ENCODE data around the gene STAP2.

The STAP2 gene

GRCh38 chr19:4375164-4376027 lies 36.8 kb upstream of the STAP2 start:
- peaks cover 3% of the 10 kb centered on the region for H3K36me3 ChIP-seq (ENCODE audit: control insufficient read depth, insufficient read depth, low read length, severe bottlenecking)
- H3K4me3 ChIP-seq (ENCODE audit: low read length), result peak overlapping the region; percentile 55
- no peaks in the 10 kb centered on the region for H3K27me3 ChIP-seq (replicated peaks; ENCODE audit: control insufficient read depth, insufficient read depth, low read length)
- H3K9ac ChIP-seq (ENCODE audit: low read length), result peak overlapping the region; percentile 86
- peaks cover 72% of the 10 kb centered on the region for H3K4me1 ChIP-seq (ENCODE audit: control insufficient read depth, insufficient read depth, low read length)
- no peaks in the 10 kb centered on the region for H3K9me3 ChIP-seq (ENCODE audit: control insufficient read depth, low read length)
- peak; percentile 74 for DNase-seq (ENCODE audit: low read depth)

GRCh38 chr19:4374498-4375163 lies 36.0 kb upstream of the STAP2 start:
- Histone ChIP-seq H3K4me1 (ENCODE audit: control insufficient read depth, insufficient read depth, low read length) (peaks cover 76% of the 10 kb centered on the region), H3K27me3 (replicated peaks; ENCODE audit: control insufficient read depth, insufficient read depth, low read length) (no peaks in the 10 kb centered on the region), H3K9ac (ENCODE audit: low read length) (peak overlapping the region; percentile 86), H3K9me3 (ENCODE audit: control insufficient read depth, low read length) (no peaks in the 10 kb centered on the region), H3K4me3 (ENCODE audit: low read length) (peak overlapping the region; percentile 55), H3K36me3 (ENCODE audit: control insufficient read depth, insufficient read depth, low read length, severe bottlenecking) (peaks cover 3% of the 10 kb centered on the region)
- peak; percentile 87 for DNase-seq (ENCODE audit: low read depth)

DNA sequence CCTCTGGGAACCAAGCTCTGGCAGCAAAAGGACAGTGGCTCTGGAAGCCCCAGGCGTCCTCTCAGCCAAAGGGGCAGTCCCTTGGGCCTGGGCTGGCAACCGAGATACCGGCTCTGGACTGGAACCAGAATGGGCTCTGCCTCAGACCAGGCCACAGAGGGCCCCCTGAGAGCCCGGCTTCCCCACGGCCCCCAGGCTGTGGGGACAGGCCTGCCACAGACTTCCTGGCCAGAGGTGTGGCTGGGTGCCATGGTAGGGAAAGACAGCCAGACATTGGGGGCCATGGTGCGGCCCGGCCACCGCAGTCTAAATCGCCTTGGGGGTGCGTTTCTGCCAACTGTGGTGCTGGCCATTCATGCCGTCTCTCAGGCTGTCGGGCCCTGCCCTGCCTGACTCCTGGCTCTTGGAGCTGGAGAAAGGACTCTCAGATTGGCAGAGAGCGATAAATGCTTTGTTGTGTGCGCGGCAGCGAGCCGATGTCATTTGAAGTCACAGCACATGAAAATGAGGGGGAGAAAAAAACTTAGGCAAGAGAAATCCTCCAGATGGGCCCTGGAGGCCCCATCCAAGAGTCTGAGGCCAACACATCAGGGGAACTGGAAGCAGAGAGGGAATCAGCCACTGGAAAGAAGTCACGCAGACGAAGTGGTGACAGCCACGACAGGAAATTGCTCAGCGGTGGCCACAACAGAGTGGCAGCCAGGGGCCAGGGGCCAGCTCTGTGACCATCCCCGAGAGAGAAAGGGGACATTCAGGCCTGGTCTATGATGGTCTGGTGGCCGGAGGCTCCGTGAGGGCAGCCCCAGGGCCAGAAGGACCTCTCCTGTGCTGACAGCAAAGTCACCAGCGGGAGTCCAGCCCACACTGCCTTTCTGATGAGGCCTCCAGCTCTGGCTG lies 35.2 kb upstream of the STAP2 start:
- peak; percentile 55 for DNase-seq (ENCODE audit: low read depth)
- peak overlapping the region; percentile 86 for H3K9ac ChIP-seq (ENCODE audit: low read length)
- H3K36me3 ChIP-seq (ENCODE audit: control insufficient read depth, insufficient read depth, low read length, severe bottlenecking), result peaks cover 3% of the 10 kb centered on the region
- peak overlapping the region; percentile 51 for H3K4me3 ChIP-seq (ENCODE audit: low read length)
- peaks cover 80% of the 10 kb centered on the region for H3K4me1 ChIP-seq (ENCODE audit: control insufficient read depth, insufficient read depth, low read length)
- no peaks in the 10 kb centered on the region for H3K27me3 ChIP-seq (replicated peaks; ENCODE audit: control insufficient read depth, insufficient read depth, low read length)
- no peaks in the 10 kb centered on the region for H3K9me3 ChIP-seq (ENCODE audit: control insufficient read depth, low read length)

GRCh38 chr19:4373013-4373367 lies 34.4 kb upstream of the STAP2 start:
- peak overlapping the region; percentile 86 for H3K9ac ChIP-seq (ENCODE audit: low read length)
- no peaks in the 10 kb centered on the region for H3K27me3 ChIP-seq (replicated peaks; ENCODE audit: control insufficient read depth, insufficient read depth, low read length)
- peaks cover 88% of the 10 kb centered on the region for H3K4me1 ChIP-seq (ENCODE audit: control insufficient read depth, insufficient read depth, low read length)

GRCh38 chr19:4372165-4373012 lies 33.8 kb upstream of the STAP2 start:
- peak overlapping the region; percentile 86 for H3K9ac ChIP-seq (ENCODE audit: low read length)
- no peaks in the 10 kb centered on the region for H3K9me3 ChIP-seq (ENCODE audit: control insufficient read depth, low read length)
- H3K36me3 ChIP-seq (ENCODE audit: control insufficient read depth, insufficient read depth, low read length, severe bottlenecking), result peaks cover 3% of the 10 kb centered on the region
- DNase-seq (ENCODE audit: low read depth), result no peak
- H3K4me3 ChIP-seq (ENCODE audit: low read length), result no peak overlapping the region
- no peaks in the 10 kb centered on the region for H3K27me3 ChIP-seq (replicated peaks; ENCODE audit: control insufficient read depth, insufficient read depth, low read length)
- peaks cover 94% of the 10 kb centered on the region for H3K4me1 ChIP-seq (ENCODE audit: control insufficient read depth, insufficient read depth, low read length)

More at GRCh38 chr19:4373013-4373367, 34.4 kb upstream of the STAP2 start:
- Histone ChIP-seq H3K36me3 (ENCODE audit: control insufficient read depth, insufficient read depth, low read length, severe bottlenecking) (peaks cover 3% of the 10 kb centered on the region), H3K4me3 (ENCODE audit: low read length) (no peak overlapping the region), H3K9me3 (ENCODE audit: control insufficient read depth, low read length) (no peaks in the 10 kb centered on the region)
- no peak for DNase-seq (ENCODE audit: low read depth)

DNA sequence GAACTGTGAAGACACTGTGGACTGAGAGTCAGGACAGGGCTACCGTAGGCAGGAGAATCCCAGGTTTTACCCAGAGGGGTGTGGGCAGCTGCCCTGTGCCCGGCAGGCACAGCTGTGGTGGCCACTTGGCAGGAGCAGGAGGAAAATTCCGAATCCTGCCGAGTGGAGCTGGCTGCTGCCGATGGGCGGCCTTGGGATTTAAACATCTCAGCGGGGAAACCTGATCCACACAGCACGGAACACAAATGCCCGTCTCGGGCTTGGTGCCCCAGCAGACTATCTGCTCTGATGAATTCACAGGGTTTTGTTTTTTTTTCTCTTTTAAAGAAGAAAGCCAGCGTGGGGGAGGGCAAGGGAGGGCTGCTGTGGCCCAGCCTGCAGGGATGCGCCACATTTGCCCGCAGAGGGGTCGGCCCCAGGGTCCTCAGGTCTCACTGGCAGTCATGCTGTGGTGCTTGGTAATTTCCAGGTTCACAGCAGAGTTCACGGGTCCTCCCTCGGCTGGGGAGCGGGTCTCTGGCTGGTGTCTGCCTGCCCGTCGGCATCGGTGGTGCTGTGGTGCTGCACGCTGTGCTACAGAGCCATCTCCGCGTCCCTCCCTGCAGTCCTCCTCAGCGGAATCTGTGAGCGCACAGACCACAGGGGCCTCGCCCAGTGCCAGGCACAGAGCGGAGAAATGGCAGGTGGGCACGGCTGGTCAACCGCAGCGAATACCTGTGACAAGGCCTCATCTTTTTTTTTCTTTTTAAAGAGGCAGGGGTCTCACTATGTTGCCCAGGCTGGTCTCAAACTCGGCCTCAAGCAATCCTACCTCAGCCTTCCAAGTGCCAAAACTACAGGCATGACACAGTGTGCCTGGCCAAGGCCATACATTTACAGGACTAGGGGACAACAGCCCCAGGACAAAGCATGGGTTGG lies 32.9 kb upstream of the STAP2 start:
- H3K4me1 ChIP-seq (ENCODE audit: control insufficient read depth, insufficient read depth, low read length), result peaks cover 88% of the 10 kb centered on the region
- H3K36me3 ChIP-seq (ENCODE audit: control insufficient read depth, insufficient read depth, low read length, severe bottlenecking), result peaks cover 6% of the 10 kb centered on the region
- no peaks in the 10 kb centered on the region for H3K27me3 ChIP-seq (replicated peaks; ENCODE audit: control insufficient read depth, insufficient read depth, low read length)
- H3K9me3 ChIP-seq (ENCODE audit: control insufficient read depth, low read length), result no peaks in the 10 kb centered on the region
- H3K9ac ChIP-seq (ENCODE audit: low read length), result peak overlapping the region; percentile 73
- DNase-seq (ENCODE audit: low read depth), result peak; percentile 81
- H3K4me3 ChIP-seq (ENCODE audit: low read length), result no peak overlapping the region

GRCh38 chr19:4370418-4371041 lies 31.9 kb upstream of the STAP2 start:
- DNase-seq (ENCODE audit: low read depth), result no peak
- H3K9me3 ChIP-seq (ENCODE audit: control insufficient read depth, low read length), result no peaks in the 10 kb centered on the region

DNA sequence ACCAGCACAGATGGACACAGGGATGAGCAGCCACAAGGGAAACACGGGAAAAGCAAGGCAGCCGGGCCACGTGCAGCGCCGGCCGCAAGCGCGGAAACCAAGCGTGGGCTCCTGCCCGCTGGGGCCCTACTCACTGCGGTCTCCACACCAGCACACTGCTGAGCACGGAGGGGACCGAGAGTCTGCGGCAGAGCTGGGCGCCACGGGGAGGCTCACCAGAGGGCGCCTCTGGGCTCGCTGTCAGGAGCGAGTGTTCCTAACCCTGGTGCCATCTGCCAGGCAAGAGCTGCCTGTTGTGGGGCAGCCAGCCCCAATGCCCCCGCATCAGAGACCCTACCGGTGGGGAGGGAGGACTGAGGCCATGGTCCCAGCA lies 31.2 kb upstream of the STAP2 start:
- no peaks in the 10 kb centered on the region for H3K9me3 ChIP-seq (ENCODE audit: control insufficient read depth, low read length)
- H3K27me3 ChIP-seq (replicated peaks; ENCODE audit: control insufficient read depth, insufficient read depth, low read length), result no peaks in the 10 kb centered on the region
- DNase-seq (ENCODE audit: low read depth), result no peak
- peaks cover 71% of the 10 kb centered on the region for H3K4me1 ChIP-seq (ENCODE audit: control insufficient read depth, insufficient read depth, low read length)
- peak overlapping the region; percentile 73 for H3K9ac ChIP-seq (ENCODE audit: low read length)
- peak overlapping the region; percentile 29 for H3K4me3 ChIP-seq (ENCODE audit: low read length)
- H3K36me3 ChIP-seq (ENCODE audit: control insufficient read depth, insufficient read depth, low read length, severe bottlenecking), result peaks cover 22% of the 10 kb centered on the region

More at GRCh38 chr19:4370418-4371041, 31.9 kb upstream of the STAP2 start:
- no peaks in the 10 kb centered on the region for H3K27me3 ChIP-seq (replicated peaks; ENCODE audit: control insufficient read depth, insufficient read depth, low read length)
- peaks cover 78% of the 10 kb centered on the region for H3K4me1 ChIP-seq (ENCODE audit: control insufficient read depth, insufficient read depth, low read length)
- H3K4me3 ChIP-seq (ENCODE audit: low read length), result no peak overlapping the region
- peak overlapping the region; percentile 73 for H3K9ac ChIP-seq (ENCODE audit: low read length)
- H3K36me3 ChIP-seq (ENCODE audit: control insufficient read depth, insufficient read depth, low read length, severe bottlenecking), result peaks cover 16% of the 10 kb centered on the region

DNA sequence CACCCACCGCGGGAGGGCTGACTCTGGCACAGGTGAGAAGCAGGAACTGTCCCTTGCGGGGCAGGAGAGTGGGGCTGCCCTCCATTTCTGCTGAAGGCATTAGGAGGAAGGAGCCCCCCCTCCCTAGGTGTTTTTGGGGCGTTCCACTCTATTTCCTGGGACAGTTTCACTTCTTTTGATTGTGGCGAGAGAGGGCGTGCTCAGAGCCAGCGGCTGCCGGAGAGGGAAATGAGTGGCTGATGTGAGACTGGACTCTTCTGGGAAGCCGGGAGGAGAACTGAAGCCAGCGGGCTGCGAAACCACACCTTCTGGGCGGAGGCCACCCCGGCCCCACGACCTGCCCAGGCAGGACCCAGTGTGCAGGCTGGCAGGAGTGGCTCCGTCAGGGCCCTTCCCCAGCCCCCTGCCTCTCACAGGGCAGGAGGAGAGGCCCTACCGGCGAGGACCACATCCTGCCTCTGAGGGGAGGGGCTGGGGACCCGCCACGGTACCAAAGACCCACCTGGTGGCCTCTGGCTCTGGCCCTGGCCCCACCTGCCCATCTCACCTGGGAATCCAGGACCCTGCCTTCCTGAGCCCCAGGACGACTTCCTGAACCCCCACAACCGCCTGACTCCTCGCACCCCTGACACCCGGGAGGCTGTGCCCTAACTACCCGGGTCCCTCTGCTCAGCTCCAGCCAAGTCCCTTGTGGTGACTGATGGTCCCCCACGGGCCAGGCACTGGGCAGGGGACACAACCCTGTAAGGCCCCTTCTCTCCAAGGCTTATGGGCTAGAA lies 30.7 kb upstream of the STAP2 start:
- H3K4me3 ChIP-seq (ENCODE audit: low read length), result peak overlapping the region; percentile 29
- DNase-seq (ENCODE audit: low read depth), result no peak
- H3K9ac ChIP-seq (ENCODE audit: low read length), result peak overlapping the region; percentile 73
- H3K36me3 ChIP-seq (ENCODE audit: control insufficient read depth, insufficient read depth, low read length, severe bottlenecking), result peaks cover 25% of the 10 kb centered on the region
- no peaks in the 10 kb centered on the region for H3K27me3 ChIP-seq (replicated peaks; ENCODE audit: control insufficient read depth, insufficient read depth, low read length)
- peaks cover 66% of the 10 kb centered on the region for H3K4me1 ChIP-seq (ENCODE audit: control insufficient read depth, insufficient read depth, low read length)
- no peaks in the 10 kb centered on the region for H3K9me3 ChIP-seq (ENCODE audit: control insufficient read depth, low read length)
